Stomach (tissue), 4 donors: Measurements from ENCODE around the gene DHX36.

Source experiments
- POLR2A ChIP-seq, 4 donors: fragments of 450-650 bp; IDR thresholded peaks; one replicate each; pipeline ENCODE4 v1.6.1; 2016; ENCODE audit warnings: antibody characterized with exemption in 4 of 4, control low read depth in 2 of 4, mild to moderate bottlenecking in 1 of 4, moderate library complexity in 1 of 4
- POLR2AphosphoS5 ChIP-seq, 3 donors: sonication (generic); formaldehyde crosslinking; IDR thresholded peaks; one replicate each; pipeline ENCODE4 v1.6.1; 2016; ENCODE audit warnings: antibody characterized with exemption in 3 of 3
- TF ChIP-seq, protein P1 (sequence below), 7 experiments: fragments of 450-650 bp in 4 of 7; fragments of 200-600 bp in 3 of 7; sonication (generic) in 3 of 7; IDR thresholded peaks; one replicate each; pipeline ENCODE4 v1.5.1; 2016 to 2019; ENCODE audit warnings: antibody characterized with exemption in 7 of 7, control low read depth in 2 of 7, mild to moderate bottlenecking in 1 of 7

DNA sequence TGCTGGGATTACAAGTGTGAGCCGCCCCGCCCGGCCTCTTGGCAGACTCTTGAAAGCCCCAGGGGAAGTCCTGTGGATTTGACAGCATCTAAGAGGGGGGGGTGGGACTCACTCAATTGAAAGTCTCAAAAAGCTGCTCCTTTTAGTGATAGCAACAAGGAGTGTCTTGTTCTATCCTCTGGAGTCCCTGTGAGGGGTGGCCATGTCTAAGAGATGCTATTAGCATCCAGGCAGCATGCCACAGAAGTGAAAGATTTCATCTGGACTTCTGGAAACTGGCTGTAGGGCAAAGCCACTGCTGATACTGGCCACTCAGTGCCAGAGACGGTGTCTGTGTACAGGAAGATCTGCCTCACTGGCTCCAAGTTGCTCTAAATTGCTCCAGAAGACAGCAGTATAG is 74.0 kb downstream of the DHX36 start:
- TF ChIP-seq, protein P1, sequence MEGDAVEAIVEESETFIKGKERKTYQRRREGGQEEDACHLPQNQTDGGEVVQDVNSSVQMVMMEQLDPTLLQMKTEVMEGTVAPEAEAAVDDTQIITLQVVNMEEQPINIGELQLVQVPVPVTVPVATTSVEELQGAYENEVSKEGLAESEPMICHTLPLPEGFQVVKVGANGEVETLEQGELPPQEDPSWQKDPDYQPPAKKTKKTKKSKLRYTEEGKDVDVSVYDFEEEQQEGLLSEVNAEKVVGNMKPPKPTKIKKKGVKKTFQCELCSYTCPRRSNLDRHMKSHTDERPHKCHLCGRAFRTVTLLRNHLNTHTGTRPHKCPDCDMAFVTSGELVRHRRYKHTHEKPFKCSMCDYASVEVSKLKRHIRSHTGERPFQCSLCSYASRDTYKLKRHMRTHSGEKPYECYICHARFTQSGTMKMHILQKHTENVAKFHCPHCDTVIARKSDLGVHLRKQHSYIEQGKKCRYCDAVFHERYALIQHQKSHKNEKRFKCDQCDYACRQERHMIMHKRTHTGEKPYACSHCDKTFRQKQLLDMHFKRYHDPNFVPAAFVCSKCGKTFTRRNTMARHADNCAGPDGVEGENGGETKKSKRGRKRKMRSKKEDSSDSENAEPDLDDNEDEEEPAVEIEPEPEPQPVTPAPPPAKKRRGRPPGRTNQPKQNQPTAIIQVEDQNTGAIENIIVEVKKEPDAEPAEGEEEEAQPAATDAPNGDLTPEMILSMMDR (IDR thresholded peaks at IDR 0.05): no peak
- no peak for TF ChIP-seq POLR2AphosphoS5 (IDR thresholded peaks at IDR 0.05)
- TF ChIP-seq POLR2A (IDR thresholded peaks at IDR 0.05): no peak
